ENCODE data around the gene ARHGAP10. TPM values are rescaled to one million over a fixed set of nuclear protein-coding genes. Genes with fewer than 3 reads are reported as not detected.

Gene ARHGAP10
- total RNA-seq, 1 donor from 2014 or later: 8.3 TPM

GRCh38 chr4:148112231-148112982 lies 380.5 kb downstream of the ARHGAP10 start:
- Mint-ChIP-seq H3K27ac (no peak overlapping the region), H3K36me3 (ENCODE audit: low read depth) (no peaks in the 10 kb centered on the region), H3K27me3 (no peaks in the 10 kb centered on the region), H3K9me3 (no peaks in the 10 kb centered on the region), H3K4me1 (peaks cover 9% of the 10 kb centered on the region), H3K4me3 (no peak overlapping the region)
- intact Hi-C loops (cut with micrococcal nuclease): no loop called here
- DNase-seq: no peak

GRCh38 chr4:148114436-148114835 lies 382.5 kb downstream of the ARHGAP10 start:
- Mint-ChIP-seq H3K4me1 (peaks cover 9% of the 10 kb centered on the region), H3K36me3 (ENCODE audit: low read depth) (no peaks in the 10 kb centered on the region), H3K9me3 (no peaks in the 10 kb centered on the region), H3K27me3 (no peaks in the 10 kb centered on the region), H3K4me3 (no peak overlapping the region), H3K27ac (no peak overlapping the region)
- DNase-seq: no peak
- intact Hi-C loops (cut with micrococcal nuclease): no loop called here

GRCh38 chr4:148116264-148116663 lies 384.4 kb downstream of the ARHGAP10 start:
- Mint-ChIP-seq H3K27me3 (no peaks in the 10 kb centered on the region), H3K36me3 (ENCODE audit: low read depth) (no peaks in the 10 kb centered on the region), H3K9me3 (no peaks in the 10 kb centered on the region), H3K27ac (no peak overlapping the region), H3K4me3 (no peak overlapping the region), H3K4me1 (peaks cover 9% of the 10 kb centered on the region)
- intact Hi-C loops (cut with micrococcal nuclease): no loop called here
- no peak for DNase-seq

- no peak for DNase-seq
- intact Hi-C loops (cut with micrococcal nuclease): no loop called here
- Mint-ChIP-seq H3K27me3 (no peaks in the 10 kb centered on the region), H3K4me1 (peaks cover 6% of the 10 kb centered on the region), H3K9me3 (no peaks in the 10 kb centered on the region), H3K36me3 (ENCODE audit: low read depth) (no peaks in the 10 kb centered on the region), H3K27ac (no peak overlapping the region), H3K4me3 (no peak overlapping the region)
These were observed 385.1 kb downstream of the ARHGAP10 start for GRCh38 chr4:148116969-148117368.

GRCh38 chr4:148118179-148118578 lies 386.3 kb downstream of the ARHGAP10 start:
- no peaks in the 10 kb centered on the region for H3K4me1 Mint-ChIP-seq
- DNase-seq: no peak
- H3K36me3 Mint-ChIP-seq (ENCODE audit: low read depth): no peaks in the 10 kb centered on the region
- no peak overlapping the region for H3K4me3 Mint-ChIP-seq
- no peaks in the 10 kb centered on the region for H3K27me3 Mint-ChIP-seq
- intact Hi-C loops (cut with micrococcal nuclease): no loop called here
- no peak overlapping the region for H3K27ac Mint-ChIP-seq
- H3K9me3 Mint-ChIP-seq: peaks cover 6% of the 10 kb centered on the region

GRCh38 chr4:148118633-148119032 lies 386.7 kb downstream of the ARHGAP10 start:
- Mint-ChIP-seq H3K9me3 (peaks cover 11% of the 10 kb centered on the region), H3K4me3 (no peak overlapping the region), H3K36me3 (ENCODE audit: low read depth) (no peaks in the 10 kb centered on the region), H3K27ac (no peak overlapping the region), H3K27me3 (no peaks in the 10 kb centered on the region), H3K4me1 (no peaks in the 10 kb centered on the region)
- DNase-seq: no peak
- intact Hi-C loops (cut with micrococcal nuclease): no loop called here

GRCh38 chr4:148120216-148120615 lies 388.3 kb downstream of the ARHGAP10 start:
- Mint-ChIP-seq H3K27me3 (no peaks in the 10 kb centered on the region), H3K9me3 (peaks cover 14% of the 10 kb centered on the region), H3K4me1 (no peaks in the 10 kb centered on the region), H3K4me3 (no peak overlapping the region), H3K27ac (no peak overlapping the region), H3K36me3 (ENCODE audit: low read depth) (no peaks in the 10 kb centered on the region)
- intact Hi-C loops (cut with micrococcal nuclease): no loop called here
- DNase-seq: no peak

Other genes with a start within 250 kb of the ARHGAP10 start
- gene TMEM184C, start 114.7 kb upstream of the ARHGAP10 start, total RNA-seq: 18.3 and 19.7 TPM in 2 replicates
- 8.1 TPM in 2 replicates for gene PRMT9, start 47.9 kb upstream of the ARHGAP10 start, total RNA-seq